Measurements from ENCODE around the gene ESPL1.
"Not testable (repeated sequence)": the region's sequence is repeated elsewhere in the genome, so short reads cannot be mapped to it uniquely, and the experiment has no call there.

ESPL1 gene

GRCh38 chr12:53306826-53307225, 38.7 kb downstream of the ESPL1 start:
- no peak for DNase-seq

GRCh38 chr12:53308276-53308675, 40.2 kb downstream of the ESPL1 start:
- no peak for DNase-seq

- no peak for DNase-seq
These were observed 45.9 kb downstream of the ESPL1 start for GRCh38 chr12:53313996-53314395.

- DNase-seq, result no peak
These were observed 52.5 kb downstream of the ESPL1 start for GRCh38 chr12:53320352-53321195.

- peak; percentile 36 for DNase-seq
These were observed 56.1 kb downstream of the ESPL1 start for GRCh38 chr12:53324113-53324778.

DNA sequence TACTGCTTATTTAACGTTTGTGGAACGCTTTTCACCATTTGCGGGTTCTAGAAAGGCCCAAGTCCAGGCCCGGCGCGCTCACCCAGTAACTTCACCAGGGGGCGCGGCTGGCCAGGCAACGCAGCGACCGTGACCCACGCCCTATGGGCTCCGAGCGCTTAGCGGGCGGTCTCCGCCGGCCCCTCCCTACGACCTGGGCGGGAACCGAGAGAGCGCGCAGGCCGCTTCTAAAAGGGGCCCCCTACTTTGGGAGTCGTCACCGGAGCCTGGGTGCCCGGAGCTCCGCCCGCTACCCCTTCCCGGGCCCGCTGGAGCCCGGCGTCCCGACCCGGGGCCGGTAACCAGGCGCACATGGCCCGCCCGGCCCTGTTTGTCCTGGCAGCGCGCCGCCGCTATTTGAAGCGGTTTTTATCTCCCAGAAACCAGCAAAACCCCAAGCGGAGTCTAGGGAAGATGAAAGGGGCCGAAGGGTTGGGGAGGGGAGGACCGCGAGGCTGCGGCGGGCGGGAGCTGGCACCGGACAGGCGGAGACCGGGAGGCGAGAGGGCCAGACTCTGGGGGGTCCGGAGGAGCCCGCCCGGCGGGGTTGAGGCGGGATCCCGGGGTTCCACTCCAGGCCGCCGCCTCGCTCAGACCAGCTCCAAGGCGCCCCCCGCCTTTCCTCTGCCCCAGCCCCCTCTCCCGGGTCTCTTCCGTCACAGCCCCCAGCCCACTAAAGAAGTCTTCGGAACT, 56.8 kb downstream of the ESPL1 start:
- DNase-seq, result peak; percentile 86

GRCh38 chr12:53325511-53326061, 57.5 kb downstream of the ESPL1 start:
- DNase-seq, result no peak

DNA sequence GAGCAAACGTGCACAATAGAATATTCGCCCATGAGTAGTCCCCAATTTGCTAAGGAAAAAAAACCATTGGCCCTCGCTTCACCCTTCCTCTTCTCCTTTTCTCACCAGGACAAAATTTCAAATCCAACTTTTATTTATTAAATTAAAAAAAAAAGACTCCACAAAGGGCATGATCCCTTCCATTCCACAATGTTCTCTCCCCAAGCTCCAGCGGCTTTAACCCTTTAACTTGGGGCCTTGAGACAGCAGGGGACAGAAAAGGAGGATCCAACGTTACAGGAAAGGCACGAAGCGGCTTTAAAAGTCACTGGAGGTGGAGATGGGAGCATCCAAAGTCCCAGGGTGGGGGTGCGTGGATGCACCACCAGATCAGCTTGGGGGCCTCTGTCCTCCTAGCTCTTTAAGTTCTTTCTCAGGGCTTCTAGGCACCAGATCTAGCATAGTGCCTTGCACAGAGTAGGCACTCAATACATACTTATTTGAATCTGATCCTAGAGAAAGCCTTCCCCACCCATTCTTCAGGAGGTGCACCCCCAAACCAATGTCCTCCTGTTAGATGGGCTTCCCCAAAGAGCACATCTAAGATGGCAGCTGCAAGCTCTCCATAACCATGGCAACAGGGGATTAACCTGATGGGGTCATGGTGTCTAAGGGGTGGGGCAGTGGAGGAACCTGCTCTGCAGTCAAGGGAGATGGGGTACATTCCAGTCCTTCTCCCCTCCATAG, 58.5 kb downstream of the ESPL1 start:
- DNase-seq, result no peak

DNA sequence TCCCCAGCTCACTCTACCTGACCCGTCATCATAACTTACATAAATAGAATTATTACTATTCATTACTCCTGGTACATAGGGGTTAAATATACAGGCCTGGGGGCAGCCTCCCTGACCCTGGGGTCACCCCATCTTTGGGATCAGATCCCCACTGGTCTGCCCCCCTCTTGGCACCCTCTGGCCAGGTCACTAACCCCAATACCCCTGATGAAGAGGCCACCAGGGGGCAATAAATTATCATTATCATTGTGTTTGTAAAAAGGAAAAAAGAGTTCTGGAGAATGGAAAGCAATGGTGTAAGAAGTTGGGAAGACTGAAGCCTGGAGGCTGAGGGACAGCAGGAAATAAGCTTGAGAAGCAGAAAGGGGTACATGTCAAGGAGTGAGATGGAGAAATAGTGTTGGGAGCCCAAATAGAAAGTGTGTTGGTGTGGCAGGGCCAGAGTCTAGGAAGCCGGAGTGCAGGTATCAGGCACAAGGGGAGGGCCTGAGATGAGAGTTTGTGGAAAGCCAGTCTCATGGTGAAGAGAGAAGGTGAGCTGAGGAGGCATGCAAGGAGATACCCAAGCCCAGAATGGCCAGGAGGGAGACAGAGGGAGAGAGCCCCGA, 59.4 kb downstream of the ESPL1 start:
- no peak for DNase-seq

GRCh38 chr12:53328043-53328435, 59.9 kb downstream of the ESPL1 start:
- DNase-seq, result no peak

DNA sequence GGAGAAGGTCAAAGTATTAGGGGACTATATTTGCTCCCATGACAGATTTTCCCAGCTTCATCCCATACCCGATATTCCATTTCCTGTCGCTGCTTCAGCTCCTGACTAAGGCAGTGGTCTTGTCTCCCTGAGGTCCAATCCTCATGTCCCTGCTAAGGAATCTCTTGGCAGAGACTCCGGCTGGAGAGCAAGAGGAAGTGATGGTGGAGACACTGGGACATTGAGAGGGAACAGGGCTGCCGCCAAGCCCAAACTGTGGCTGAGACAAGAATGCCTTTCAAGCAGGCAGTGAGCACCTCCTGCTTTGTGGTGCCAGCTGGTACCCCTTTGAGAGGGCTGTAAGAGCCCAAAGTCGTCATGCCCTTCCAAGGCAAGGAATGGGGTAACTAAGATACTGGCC, 62.6 kb downstream of the ESPL1 start:
- no peak for DNase-seq

GRCh38 chr12:53332339-53332738, 64.2 kb downstream of the ESPL1 start:
- DNase-seq, result not testable (repeated sequence)

DNA sequence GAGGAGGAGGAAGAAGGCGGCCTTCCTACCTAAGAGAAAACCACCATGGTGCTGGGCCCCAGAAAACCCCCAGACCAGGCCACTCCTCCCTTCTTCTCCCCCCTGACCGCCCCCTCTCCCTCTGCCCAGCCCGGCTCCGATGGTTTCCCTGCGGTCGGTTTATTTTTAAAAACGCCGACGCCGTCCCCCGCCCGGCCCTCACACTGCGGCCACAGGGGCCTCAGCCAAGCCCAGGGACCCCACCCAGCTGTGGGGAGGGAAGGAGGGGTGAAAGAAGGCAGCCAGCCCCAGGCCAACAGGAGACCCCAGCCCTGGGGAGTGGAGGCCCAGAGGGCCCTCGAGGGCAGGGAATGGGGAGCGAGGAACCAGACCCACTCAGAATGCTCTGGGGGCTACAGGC, 64.6 kb downstream of the ESPL1 start:
- DNase-seq, result no peak

GRCh38 chr12:53333289-53333688, 65.2 kb downstream of the ESPL1 start:
- no peak for DNase-seq

- DNase-seq, result no peak
These were observed 65.7 kb downstream of the ESPL1 start for GRCh38 chr12:53333845-53334244.

DNA sequence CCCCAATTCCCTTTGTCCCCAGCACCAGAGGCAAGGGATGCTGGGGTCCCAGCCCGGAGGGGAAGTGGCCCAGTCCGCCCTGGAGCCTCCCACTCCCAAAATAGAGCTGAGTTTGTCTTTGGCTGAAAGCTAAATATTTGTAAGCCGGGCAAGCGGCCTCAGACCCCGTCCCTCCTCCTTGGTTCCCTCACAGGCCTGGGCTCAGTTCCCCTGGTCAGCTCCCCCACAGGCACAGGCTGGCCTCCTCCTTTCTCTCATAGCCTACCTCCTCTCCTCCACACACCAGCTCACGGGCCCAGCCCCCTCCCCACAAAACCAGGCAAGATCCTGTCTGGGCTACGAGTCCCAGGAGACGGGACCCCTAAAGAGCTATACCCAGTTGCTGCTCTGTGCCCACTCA, 66.7 kb downstream of the ESPL1 start:
- DNase-seq, result no peak

DNA sequence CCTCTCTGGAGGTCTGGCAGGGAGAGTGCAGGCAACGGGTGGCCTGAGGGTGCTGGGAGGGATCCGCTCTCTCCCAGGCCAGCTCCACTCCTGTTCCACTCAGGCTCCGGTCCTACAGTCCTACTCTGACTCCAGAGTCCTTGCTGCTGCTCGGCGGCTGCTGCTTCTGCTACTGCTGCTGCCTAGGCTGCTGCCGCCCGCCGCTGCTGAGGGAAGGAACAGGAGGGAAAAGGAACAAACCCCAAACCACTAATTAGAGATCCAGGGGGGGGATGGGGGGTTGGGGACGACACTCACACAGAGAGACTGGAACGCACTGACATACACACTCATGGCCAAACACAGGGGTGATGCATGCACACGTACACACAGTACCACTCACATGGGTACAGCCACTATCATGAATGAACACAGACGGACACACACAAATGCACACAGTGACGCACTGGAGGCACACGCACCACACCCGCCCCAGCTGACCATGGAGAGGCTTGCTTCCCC, 68.1 kb downstream of the ESPL1 start, which contains the start of gene SP7:
TSS of gene SP7 (minus strand) at position 174 of the 501 bp plus-strand sequence. CDS start 708 bp downstream, outside the sequence.
- peak; percentile 13 for DNase-seq

GRCh38 chr12:53338017-53338416, 69.9 kb downstream of the ESPL1 start:
- no peak for DNase-seq

DNA sequence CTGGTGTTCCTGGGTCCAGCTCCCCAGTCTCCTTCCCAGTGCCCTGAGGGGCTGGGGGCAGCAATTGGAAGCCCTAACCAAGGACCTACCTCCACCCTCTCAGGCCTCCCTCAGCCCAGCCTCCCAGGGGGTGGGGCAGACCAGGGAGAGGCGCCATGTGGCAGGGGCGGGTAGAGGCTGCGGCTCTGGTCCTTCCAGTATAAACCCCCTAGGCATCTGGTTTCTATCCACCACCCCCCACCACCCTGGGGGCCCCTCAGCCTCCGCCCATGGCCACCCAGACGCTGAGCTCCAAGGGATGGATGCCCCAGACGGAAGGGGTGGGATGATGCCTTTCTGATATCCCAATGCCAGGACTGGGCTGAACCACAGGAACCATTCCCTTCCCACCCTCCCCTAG, 70.8 kb downstream of the ESPL1 start:
- DNase-seq, result no peak

GRCh38 chr12:53340398-53340797, 72.3 kb downstream of the ESPL1 start:
- no peak for DNase-seq
